Fibroblast of lung (primary cell): ENCODE results near the gene NUP214. TPM values are rescaled to one million over a fixed set of nuclear protein-coding genes. Genes with fewer than 3 reads are reported as not detected.

Source experiments
- DNase-seq, 2 donors: peaks; one replicate each; pipeline versions ENCODE4 v3.0.0 to v3.0.0-alpha.2; 2010; ENCODE audit warnings: low read depth in 2 of 2
- H2AFZ ChIP-seq: 2 replicates; pipeline ENCODE4 v1.5.1; 2012; ENCODE audit warnings: low read length, control low read depth, inconsistent platforms
- H3K27ac ChIP-seq: 2 replicates; pipeline ENCODE4 v1.5.1; 2011; ENCODE audit warnings: low read length, control low read depth; ENCODE audit not compliant: insufficient read depth
- H3K27me3 ChIP-seq: 2 replicates; pipeline ENCODE4 v1.5.1; 2011; ENCODE audit warnings: mild to moderate bottlenecking, low read length; ENCODE audit not compliant: control insufficient read depth, insufficient read depth
- H3K36me3 ChIP-seq: 2 replicates; pipeline ENCODE4 v1.5.1; 2011; ENCODE audit warnings: low read length; ENCODE audit not compliant: control insufficient read depth, insufficient read depth
- H3K4me1 ChIP-seq: 2 replicates; pipeline ENCODE4 v1.5.1; 2011; ENCODE audit warnings: low read length; ENCODE audit not compliant: control insufficient read depth, insufficient read depth; ENCODE audit errors: extremely low read depth
- H3K4me2 ChIP-seq: 2 replicates; pipeline ENCODE4 v1.5.1; 2011; ENCODE audit warnings: low read length, control low read depth; ENCODE audit not compliant: insufficient read depth; ENCODE audit errors: extremely low read depth
- H3K4me3 ChIP-seq, 4 experiments: fragments of 200-600 bp in 1 of 4; sonication (generic) in 1 of 4; replicated peaks in 1 of 4; 2 replicates each; pipeline ENCODE4 v1.5.1; 2011 to 2016; ENCODE audit warnings: low read length in 4 of 4, low read depth in 3 of 4, mild to moderate bottlenecking in 3 of 4, control low read depth in 2 of 4, inconsistent platforms in 1 of 4, mixed read lengths in 1 of 4; ENCODE audit not compliant: insufficient read depth in 1 of 4; ENCODE audit errors: control extremely low read depth in 1 of 4
- H3K79me2 ChIP-seq: 2 replicates; pipeline ENCODE4 v1.5.1; 2012; ENCODE audit warnings: mild to moderate bottlenecking, low read length, inconsistent platforms; ENCODE audit not compliant: control insufficient read depth, insufficient read depth
- H3K9ac ChIP-seq: 2 replicates; pipeline ENCODE4 v1.5.1; 2011; ENCODE audit warnings: mild to moderate bottlenecking, low read length, control low read depth; ENCODE audit not compliant: insufficient read depth
- H3K9me3 ChIP-seq: 2 replicates; pipeline ENCODE4 v1.5.1; 2012; ENCODE audit warnings: low read depth, low read length; ENCODE audit not compliant: control insufficient read depth, insufficient read depth
- H4K20me1 ChIP-seq: 2 replicates; pipeline ENCODE4 v1.5.1; 2011; ENCODE audit warnings: low read length; ENCODE audit not compliant: control insufficient read depth, insufficient read depth; ENCODE audit errors: extremely low read depth
- CTCF ChIP-seq, 2 donors: IDR thresholded peaks in 1 of 2; conservative IDR thresholded peaks in 1 of 2; 1 replicate in 1 of 2; 2 replicates in 1 of 2; pipeline ENCODE4 v1.5.1; 2011 to 2012; ENCODE audit warnings: low read length in 2 of 2, control low read depth in 1 of 2, inconsistent platforms in 1 of 2, low read depth in 1 of 2, mild to moderate bottlenecking in 1 of 2
- EZH2 ChIP-seq: IDR thresholded peaks from 2 replicates; pipeline ENCODE4 v1.5.1; 2012; ENCODE audit warnings: low read length, control low read depth, mild to moderate bottlenecking; ENCODE audit errors: missing control alignments
- polyA plus RNA-seq, 2 donors: library from polyadenylated mRNA; depleted of rRNA in 1 of 2; stranded (reverse) in 1 of 2; unstranded in 1 of 2; fragments of >200 nt; gene quantifications; 2 replicates each; pipeline ENCODE4 v1.2.1, GENCODE V29; 2011 to 2012; ENCODE audit warnings: missing spikeins in 1 of 2
- total RNA-seq: library from RNA; depleted of rRNA; stranded (reverse); fragments of >200 nt; gene quantifications from 2 replicates; pipeline ENCODE4 v1.2.1, GENCODE V29; 2014

The NUP214 gene
- total and polyA plus RNA-seq, 2 donors (not counting 1 experiment from before 2014, with no cell fraction given), result 5.0 to 12.2 TPM

- Histone ChIP-seq H3K4me2 (no peak overlapping the region), H3K9me3 (no peaks in the 10 kb centered on the region), H3K27me3 (no peaks in the 10 kb centered on the region), H3K27ac (no peak overlapping the region), H2AFZ (peak overlapping the region; percentile 94), H3K9ac (no peak overlapping the region), H3K79me2 (no peaks in the 10 kb centered on the region), H3K36me3 (no peaks in the 10 kb centered on the region), H4K20me1 (no peaks in the 10 kb centered on the region), H3K4me3 (no peak overlapping the region), H3K4me1 (peaks cover 10% of the 10 kb centered on the region)
- no peak for DNase-seq
- TF ChIP-seq EZH2, result no peak
- no peak for TF ChIP-seq CTCF (conservative IDR thresholded peaks at IDR 0.05 in 1 of 2, IDR thresholded peaks at IDR 0.05 in 1 of 2; ENCODE audit: low read depth in 1 of 2, low read length in 2 of 2)
Observed at GRCh38 chr9:131255676-131256197, 130.4 kb downstream of the NUP214 start.

- Histone ChIP-seq H2AFZ (no peak overlapping the region), H3K9ac (no peak overlapping the region), H3K27ac (no peak overlapping the region), H3K4me1 (peaks cover 10% of the 10 kb centered on the region), H3K79me2 (no peaks in the 10 kb centered on the region), H3K9me3 (no peaks in the 10 kb centered on the region), H4K20me1 (no peaks in the 10 kb centered on the region), H3K4me2 (no peak overlapping the region), H3K36me3 (no peaks in the 10 kb centered on the region), H3K4me3 (no peak overlapping the region), H3K27me3 (no peaks in the 10 kb centered on the region)
- no peak for DNase-seq
- TF ChIP-seq CTCF (conservative IDR thresholded peaks at IDR 0.05 in 1 of 2, IDR thresholded peaks at IDR 0.05 in 1 of 2; ENCODE audit: low read depth in 1 of 2, low read length in 2 of 2), result no peak
Observed at GRCh38 chr9:131257266-131258025, 132.1 kb downstream of the NUP214 start.

- Histone ChIP-seq H3K27me3 (no peaks in the 10 kb centered on the region), H3K27ac (no peak overlapping the region), H3K9me3 (no peaks in the 10 kb centered on the region), H2AFZ (no peak overlapping the region), H3K79me2 (no peaks in the 10 kb centered on the region), H3K4me2 (no peak overlapping the region), H3K4me3 (no peak overlapping the region), H3K9ac (no peak overlapping the region), H3K36me3 (no peaks in the 10 kb centered on the region), H4K20me1 (no peaks in the 10 kb centered on the region), H3K4me1 (peaks cover 10% of the 10 kb centered on the region)
- TF ChIP-seq EZH2 (no peak), CTCF (conservative IDR thresholded peaks at IDR 0.05 in 1 of 2, IDR thresholded peaks at IDR 0.05 in 1 of 2; ENCODE audit: low read depth in 1 of 2, low read length in 2 of 2) (no peak)
- no peak for DNase-seq
Observed at GRCh38 chr9:131258186-131258585, 132.8 kb downstream of the NUP214 start.
